GM12878 (cell line): ENCODE data around the gene STK17A. TPM values are rescaled to one million over a fixed set of nuclear protein-coding genes. Genes with fewer than 3 reads are reported as not detected.

Experiments
- ATAC-seq: fragments of 200-7000 bp; cut with Tn5 transposase; 3 replicates; pipeline ENCODE4 v1.9.1; 2020; ENCODE audit warnings: mild to moderate bottlenecking, moderate library complexity
- BruUV-seq: library from RNA; stranded (reverse); fragments of 400-500 nt; replicated peaks from 2 replicates; lab custom pipeline; 2021; lab: Mats Ljungman, UMichigan
- CTCF ChIA-PET: fragments of 300-600 bp; sonication (Branson Sonifier 250); formaldehyde crosslinking; extraction: SDS; loops from one replicate; lab custom pipeline; 2021; ENCODE audit warnings: inconsistent platforms; lab: Yijun Ruan, JAX
- POLR2A ChIA-PET: fragments of 350-600 bp; formaldehyde crosslinking; extraction: SDS; loops from one replicate; lab custom pipeline; 2021; ENCODE audit warnings: inconsistent platforms; lab: Charles Lee
- RAD21 ChIA-PET: fragments of 300-600 bp; sonication (Branson Sonifier 250); formaldehyde crosslinking; loops from one replicate; lab custom pipeline; 2023; ENCODE audit warnings: antibody characterized with exemption; ENCODE audit not compliant: unreplicated experiment; lab: Charles Lee
- SMC1A ChIA-PET: fragments of 300-600 bp; sonication (Branson Sonifier 250); formaldehyde crosslinking; loops from one replicate; lab custom pipeline; 2023; ENCODE audit not compliant: unreplicated experiment, uncharacterized antibody; lab: Charles Lee
- DNase-seq: peaks from one replicate; pipeline ENCODE4 v3.0.0-alpha.2; 2011; ENCODE audit warnings: low read depth, low spot score
- FAIRE-seq: peaks from 3 replicates; lab custom pipeline; 2011; peaks lifted over from hg19 to GRCh38; lab: Jason Lieb, UNC
- H2AFZ ChIP-seq: 2 replicates; pipeline ENCODE4 v1.6.0; 2011; ENCODE audit warnings: low read depth, low read length, control low read depth; ENCODE audit not compliant: control insufficient read depth
- H3K27ac ChIP-seq: 2 replicates; pipeline ENCODE4 v1.5.1; 2011; ENCODE audit warnings: control low read depth; ENCODE audit not compliant: control insufficient read depth, insufficient read depth
- H3K27me3 ChIP-seq, 2 experiments: replicated peaks in 1 of 2; 2 replicates each; pipeline versions ENCODE4 v1.6.0 to v1.6.1; 2011; ENCODE audit warnings: low read length in 1 of 2; ENCODE audit not compliant: control insufficient read depth in 2 of 2, insufficient read depth in 2 of 2
- H3K36me3 ChIP-seq, 2 experiments: 2 replicates each; pipeline ENCODE4 v1.5.1; 2011; ENCODE audit warnings: low read length in 1 of 2; ENCODE audit not compliant: control insufficient read depth in 2 of 2, insufficient read depth in 2 of 2
- H3K4me1 ChIP-seq: 2 replicates; pipeline ENCODE4 v1.6.1; 2011; ENCODE audit warnings: mild to moderate bottlenecking, low read length, moderate library complexity, mixed read lengths; ENCODE audit not compliant: control insufficient read depth, insufficient read depth
- H3K4me2 ChIP-seq: 2 replicates; pipeline ENCODE4 v1.6.0; 2011; ENCODE audit warnings: control low read depth; ENCODE audit not compliant: control insufficient read depth, insufficient read depth
- H3K4me3 ChIP-seq: fragments of 200-600 bp; sonication (generic); 2 replicates; pipeline ENCODE4 v1.5.1; 2016
- H3K79me2 ChIP-seq: 2 replicates; pipeline ENCODE4 v1.6.0; 2011; ENCODE audit warnings: low read length; ENCODE audit not compliant: control insufficient read depth, insufficient read depth
- H3K9ac ChIP-seq: 2 replicates; pipeline ENCODE4 v1.8.0; 2011; ENCODE audit warnings: low read length, control low read depth, mixed read lengths; ENCODE audit not compliant: control insufficient read depth, insufficient read depth
- H3K9me3 ChIP-seq: replicated peaks from 3 replicates; pipeline ENCODE4 v1.5.1; 2011; ENCODE audit warnings: mild to moderate bottlenecking, low read length; ENCODE audit not compliant: control insufficient read depth, insufficient read depth
- H4K20me1 ChIP-seq: 2 replicates; pipeline ENCODE4 v1.6.0; 2011; ENCODE audit not compliant: control insufficient read depth, insufficient read depth
- CHD1 ChIP-seq: IDR thresholded peaks from 2 replicates; pipeline ENCODE4 v1.6.1; 2012; ENCODE audit warnings: low read depth, low read length, improper control_type of control experiment
- IRF5 ChIP-seq: fragments of 450-650 bp; IDR thresholded peaks from 2 replicates; pipeline ENCODE4 v1.6.1; 2017; ENCODE audit warnings: borderline replicate concordance
- PML ChIP-seq: IDR thresholded peaks from 2 replicates; pipeline ENCODE4 v1.6.1; 2012; ENCODE audit warnings: low read length, inconsistent platforms
- RAD51 ChIP-seq: fragments of 450-650 bp; IDR thresholded peaks from 2 replicates; pipeline ENCODE4 v1.6.1; 2016; ENCODE audit warnings: moderate library complexity, mild to moderate bottlenecking, inconsistent platforms
- SP1 ChIP-seq: IDR thresholded peaks from one replicate; pipeline ENCODE4 v1.6.1; 2011; ENCODE audit warnings: low read depth, low read length
- SREBF1 ChIP-seq: IDR thresholded peaks from 2 replicates; pipeline ENCODE4 v1.6.1; 2012; ENCODE audit warnings: mild to moderate bottlenecking, low read length
- SREBF2 ChIP-seq: IDR thresholded peaks from 2 replicates; pipeline ENCODE4 v1.6.1; 2012; ENCODE audit warnings: mild to moderate bottlenecking, low read length
- SRF ChIP-seq, 2 experiments: IDR thresholded peaks; 2 replicates each; pipeline ENCODE4 v1.6.1; 2011; ENCODE audit warnings: low read depth in 2 of 2, low read length in 2 of 2, mild to moderate bottlenecking in 1 of 2, moderate library complexity in 1 of 2
- USF2 ChIP-seq: IDR thresholded peaks from 2 replicates; pipeline ENCODE4 v1.6.1; 2011; ENCODE audit warnings: low read depth, low read length, improper control_type of control experiment, borderline replicate concordance
- WRNIP1 ChIP-seq: IDR thresholded peaks from 2 replicates; pipeline ENCODE4 v1.6.1; 2011; ENCODE audit warnings: low read depth, low read length, improper control_type of control experiment, borderline replicate concordance
- ZBED1 ChIP-seq: IDR thresholded peaks from 2 replicates; pipeline ENCODE4 v1.6.1; 2016; ENCODE audit warnings: borderline replicate concordance
- ZBTB33 ChIP-seq: fragments of 450-650 bp; IDR thresholded peaks from 2 replicates; pipeline ENCODE4 v1.6.1; 2017; ENCODE audit warnings: mild to moderate bottlenecking
- WGBS: methylation state at CpG from one replicate; pipeline ENCODE4 v1.1.6; 2016; ENCODE audit warnings: low lambda C conversion rate; ENCODE audit not compliant: insufficient replicate concordance, insufficient coverage; ENCODE audit errors: missing lambda C conversion rate; 5-methylcytosine and 5-hydroxymethylcytosine counted together
- in situ Hi-C: fragments of 300-500 bp; cut with MboI; formaldehyde crosslinking; loops from 9 replicates; pipeline ENCODE4 v1.14.3; 2018; ENCODE audit warnings: mixed read lengths
- intact Hi-C: fragments of 100-400 bp; cut with micrococcal nuclease; formaldehyde crosslinking; loops from one replicate; pipeline ENCODE4 v1.14.2; 2022; ENCODE audit not compliant: unreplicated experiment
- polyA plus RNA-seq, 11 experiments: library from polyadenylated mRNA; depleted of rRNA in 4 of 11; unstranded in 6 of 11; stranded (reverse) in 5 of 11; fragments of >200 nt; fragmentation: Nextera tagmentation in 4 of 11; fragmentation: Illumina TruSeq in 1 of 11; extraction: Ambion mirVana in 4 of 11; extraction: Trizol in 1 of 11; gene quantifications; 1 replicate in 1 of 11; 2 replicates in 10 of 11; pipeline versions ENCODE4 v1.2.1 to v1.2.3, GENCODE V29; 2011 to 2016; ENCODE audit warnings: inconsistent platforms in 2 of 11, missing spikeins in 2 of 11, low read depth in 1 of 11
- total RNA-seq, 4 experiments: library from RNA; depleted of rRNA in 3 of 4; stranded (reverse); fragments of >200 nt in 3 of 4; fragmentation: Illumina TruSeq in 1 of 4; extraction: Trizol in 1 of 4; gene quantifications; 2 replicates each; pipeline versions ENCODE4 v1.2.1 to v1.2.3, GENCODE V29; 2013 to 2021

The STK17A gene
- total and polyA plus RNA-seq, 10 of the 15 experiments (the other 5 are each of a cell fraction or from before 2014, with no cell fraction given) = 18.5 to 91.6 (median 70.8) TPM

- ChIA-PET RAD21 (interaction anchor here (1.6 kb wide), 1 partner anchor 18 kb away, joined by 3 read pairs; no protein-coding TSS in a partner anchor), SMC1A (interaction anchor here (0.9 to 3.5 kb wide), 4 partner anchors 10 to 32 kb away, joined by 3 to 17 read pairs (median 4); no protein-coding TSS in a partner anchor), CTCF (interaction anchor here (1.1 to 1.4 kb wide), 2 partner anchors 9 to 33 kb away, joined by 3 to 4 read pairs; no protein-coding TSS in a partner anchor), POLR2A (no interaction called here)
- intact Hi-C loops (no loop called here), in situ Hi-C loops (no loop called here)
- Histone ChIP-seq H3K4me3 (no peak overlapping the region), H3K9me3 (peaks cover 17% of the 10 kb centered on the region), H3K27ac (no peak overlapping the region), H2AFZ (no peak overlapping the region), H3K36me3 (peaks cover 3 to 4% of the 10 kb centered on the region in 2 experiments), H3K9ac (no peak overlapping the region), H3K79me2 (peaks cover 59% of the 10 kb centered on the region), H3K27me3 (no peaks in the 10 kb centered on the region), H4K20me1 (no peaks in the 10 kb centered on the region), H3K4me1 (peaks cover 11% of the 10 kb centered on the region; the same call in 1 of the 2 replicates), H3K4me2 (no peak overlapping the region)
- no peak for TF ChIP-seq IRF5
- TF ChIP-seq SREBF2 = no peak
- DNase-seq = no peak
- no peak for FAIRE-seq
- ATAC-seq = no peak
- BruUV-seq = no TSS peak
Observed at GRCh38 chr7:43666938-43667337, 84.0 kb downstream of the STK17A start.

- Histone ChIP-seq H3K4me2 (no peak overlapping the region), H3K36me3 (peaks cover 2 to 4% of the 10 kb centered on the region in 2 experiments; a peak in 3 of 4 replicates), H3K27ac (no peak overlapping the region), H3K79me2 (peaks cover 64% of the 10 kb centered on the region), H3K9me3 (peaks cover 24% of the 10 kb centered on the region), H3K9ac (no peak overlapping the region), H3K4me1 (peaks cover 7% of the 10 kb centered on the region; the same call in 1 of the 2 replicates), H2AFZ (no peak overlapping the region), H3K27me3 (no peaks in the 10 kb centered on the region), H3K4me3 (no peak overlapping the region), H4K20me1 (no peaks in the 10 kb centered on the region)
- ATAC-seq = no peak
- POLR2A ChIA-PET = interaction anchor here (0.6 kb wide), 1 partner anchor 79 kb away, joined by 3 read pairs; no protein-coding TSS in a partner anchor
- SMC1A ChIA-PET = interaction anchor here (0.7 to 1.8 kb wide), 5 partner anchors 10 to 93 kb away, joined by 3 to 5 read pairs (median 4); no protein-coding TSS in a partner anchor
- RAD21 ChIA-PET = no interaction called here
- intact Hi-C loops = no loop called here
- 25% methylated on average over 1 of the region's 1 CpG for WGBS
- in situ Hi-C loops = no loop called here
- BruUV-seq = no TSS peak
- CTCF ChIA-PET = interaction anchor here (0.9 kb wide), 1 partner anchor 32 kb away, joined by 4 read pairs; no protein-coding TSS in a partner anchor
- TF ChIP-seq ZBTB33 (no peak), ZBED1 (no peak), CHD1 (no peak), SP1 (no peak), WRNIP1 (no peak), SREBF1 (no peak), RAD51 (no peak), USF2 (no peak), SRF (IDR thresholded peaks at IDR 0.05; ENCODE audit: low read depth in 2 of 2, low read length in 2 of 2) (no peak), PML (no peak)
- no peak for FAIRE-seq
- no peak for DNase-seq
Observed at GRCh38 chr7:43668035-43668434, 85.1 kb downstream of the STK17A start.
